Natural killer cell (primary cell): Measurements from ENCODE around the gene TCF7. TPM values are rescaled to one million over a fixed set of nuclear protein-coding genes. Genes with fewer than 3 reads are reported as not detected.

Source experiments
- ATAC-seq, 3 donors: fragments of 150-1000 bp in 2 of 3; fragments of 200-7000 bp in 1 of 3; cut with Tn5 transposase; 1 replicate in 1 of 3; 2 replicates in 2 of 3; pipeline ENCODE4 v1.10.0; 2021; ENCODE audit warnings: mild to moderate bottlenecking in 2 of 3, moderate library complexity in 2 of 3
- DNase-seq, 2 donors: peaks; one replicate each; pipeline versions ENCODE4 v3.0.0 to v3.0.0-alpha.2; 2013 to 2021; ENCODE audit warnings: mixed read lengths in 1 of 2
- H3K27ac ChIP-seq: one replicate; pipeline ENCODE4 v1.5.1; 2013; ENCODE audit warnings: mild to moderate bottlenecking, low read length
- H3K27me3 ChIP-seq: one replicate; pipeline ENCODE4 v1.6.1; 2013; ENCODE audit warnings: low read length; ENCODE audit not compliant: control insufficient read depth, insufficient read depth
- H3K36me3 ChIP-seq: one replicate; pipeline ENCODE4 v1.6.1; 2013; ENCODE audit warnings: low read length; ENCODE audit not compliant: control insufficient read depth, insufficient read depth
- H3K4me1 ChIP-seq: one replicate; pipeline ENCODE4 v1.6.1; 2013; ENCODE audit warnings: low read length; ENCODE audit not compliant: control insufficient read depth, insufficient read depth
- H3K4me3 ChIP-seq: one replicate; pipeline ENCODE4 v1.5.1; 2013; ENCODE audit warnings: low read length
- H3K9me3 ChIP-seq: one replicate; pipeline ENCODE4 v1.6.1; 2013; ENCODE audit warnings: low read length; ENCODE audit not compliant: control insufficient read depth, insufficient read depth
- H3K27ac Mint-ChIP-seq, 2 donors: one replicate each; pipeline ENCODE4 v1.8.0; 2022; ENCODE audit warnings: mild to moderate bottlenecking in 2 of 2, mixed read lengths in 2 of 2, moderate library complexity in 1 of 2
- H3K27me3 Mint-ChIP-seq, 2 donors: one replicate each; pipeline ENCODE4 v1.8.0; 2022; ENCODE audit warnings: low read depth in 2 of 2, mixed read lengths in 2 of 2
- H3K36me3 Mint-ChIP-seq: one replicate; pipeline ENCODE4 v1.8.0; 2022; ENCODE audit warnings: mixed read lengths
- H3K4me1 Mint-ChIP-seq, 2 donors: one replicate each; pipeline ENCODE4 v1.8.0; 2022; ENCODE audit warnings: mixed read lengths in 2 of 2
- H3K4me3 Mint-ChIP-seq: one replicate; pipeline ENCODE4 v1.8.0; 2022; ENCODE audit warnings: mild to moderate bottlenecking, moderate library complexity, mixed read lengths
- H3K9me3 Mint-ChIP-seq, 2 donors: one replicate each; pipeline ENCODE4 v1.8.0; 2022; ENCODE audit warnings: mixed read lengths in 2 of 2
- CTCF ChIP-seq: fragments of 200-600 bp; IDR thresholded peaks from one replicate; pipeline ENCODE4 v1.8.0; 2022; ENCODE audit warnings: antibody characterized with exemption
- WGBS: methylation state at CpG from one replicate; pipeline ENCODE4 v1.1.7; 2013; ENCODE audit warnings: missing lambda C conversion rate; ENCODE audit not compliant: insufficient coverage; 5-methylcytosine and 5-hydroxymethylcytosine counted together
- intact Hi-C: fragments of 100-400 bp; cut with micrococcal nuclease; formaldehyde crosslinking; loops from one replicate; pipeline ENCODE4 v1.14.2; 2022
- total RNA-seq, 4 donors: library from RNA; stranded (reverse); fragments of 120-200 nt in 1 of 4; gene quantifications; one replicate each; pipeline versions ENCODE4 v1.2.3 to v1.2.4, GENCODE V29; 2013 to 2022

TCF7 gene
- total RNA-seq: 100 to 1,000 TPM in 2 of 3 donors, 10 to 100 TPM in 1; 97.7 to 203 (median 158) TPM
- 100 TPM for total RNA-seq (2013)

GRCh38 chr5:134113902-134114875 lies at the start of gene TCF7:
TSS of gene TCF7 (plus strand) at chr5:134114681. CDS start at chr5:134114907, 226 bp downstream.
- TF ChIP-seq CTCF: no peak
- ATAC-seq (peak; percentile 71 to 88 (median 83)), DNase-seq (peak; percentile 67 to 92)
- peaks cover 0 to 4% of the 10 kb centered on the region in 2 donors for H3K27me3 Mint-ChIP-seq
- Histone ChIP-seq H3K4me1 (peaks cover 66% of the 10 kb centered on the region), H3K4me3 (peak within 1 kb of the TSS; percentile 85), H3K9me3 (no peaks in the 10 kb centered on the region), H3K27me3 (no peaks in the 10 kb centered on the region), H3K27ac (peak within 1 kb of the TSS; percentile 76), H3K36me3 (peaks cover 5% of the 10 kb centered on the region)
- H3K27ac Mint-ChIP-seq: peak within 1 kb of the TSS; percentile 87 to 91
- WGBS: 2% methylated on average over 90 of the region's 90 CpGs
- intact Hi-C loops: loop anchor here (2.0 kb wide), 2 partner anchors 13 to 19 kb away; no protein-coding TSS in a partner anchor
- peaks cover 31 to 51% of the 10 kb centered on the region in 2 donors for H3K4me1 Mint-ChIP-seq
- peak within 1 kb of the TSS; percentile 94 for H3K4me3 Mint-ChIP-seq
- H3K9me3 Mint-ChIP-seq: no peaks in the 10 kb centered on the region
- no peaks in the 10 kb centered on the region for H3K36me3 Mint-ChIP-seq

GRCh38 chr5:134069553-134069952 lies 44.9 kb upstream of the TCF7 start:
- peaks cover 0 to 6% of the 10 kb centered on the region in 2 donors for H3K4me1 Mint-ChIP-seq
- no peak overlapping the region for H3K27ac ChIP-seq

GRCh38 chr5:134070725-134071613 lies 43.5 kb upstream of the TCF7 start:
- H3K36me3 ChIP-seq: no peaks in the 10 kb centered on the region
- intact Hi-C loops: no loop called here
- H3K9me3 Mint-ChIP-seq: no peaks in the 10 kb centered on the region
- TF ChIP-seq CTCF: no peak
- WGBS: 4% methylated on average over 44 of the region's 46 CpGs
- DNase-seq (peak; percentile 27 to 59), ATAC-seq (peak; percentile 33 to 75 (median 68))
- peaks cover 5% of the 10 kb centered on the region for H3K27me3 ChIP-seq
- no peaks in the 10 kb centered on the region for H3K9me3 ChIP-seq
- H3K27ac ChIP-seq: peak overlapping the region; percentile 24
- H3K36me3 Mint-ChIP-seq: no peaks in the 10 kb centered on the region
- H3K4me1 ChIP-seq: peaks cover 17% of the 10 kb centered on the region
- H3K4me3 ChIP-seq: peak overlapping the region; percentile 4
- peaks cover 0 to 23% of the 10 kb centered on the region in 2 donors for H3K27me3 Mint-ChIP-seq
- H3K27ac Mint-ChIP-seq: peak overlapping the region in 1 of 2 donors; percentile 44
- peaks cover 0 to 6% of the 10 kb centered on the region in 2 donors for H3K4me1 Mint-ChIP-seq
- H3K4me3 Mint-ChIP-seq: peak overlapping the region; percentile 25

More at GRCh38 chr5:134069553-134069952, 44.9 kb upstream of the TCF7 start:
- H3K4me3 ChIP-seq: no peak overlapping the region
- Mint-ChIP-seq H3K9me3 (no peaks in the 10 kb centered on the region), H3K27ac (no peak overlapping the region), H3K4me3 (no peak overlapping the region), H3K36me3 (no peaks in the 10 kb centered on the region), H3K27me3 (peaks cover 0 to 23% of the 10 kb centered on the region in 2 donors)
- 87% methylated on average over 5 of the region's 6 CpGs for WGBS
- DNase-seq: peak in 1 of 2 donors; percentile 10
- no peak for TF ChIP-seq CTCF
- H3K4me1 ChIP-seq: peaks cover 17% of the 10 kb centered on the region
- H3K36me3 ChIP-seq: no peaks in the 10 kb centered on the region
- no peak for ATAC-seq
- intact Hi-C loops: no loop called here
- H3K27me3 ChIP-seq: peaks cover 5% of the 10 kb centered on the region
- H3K9me3 ChIP-seq: no peaks in the 10 kb centered on the region
